ENCODE measurements around the gene GPR153.

Gene GPR153

GRCh38 chr1:6301526-6301925 is 40.6 kb upstream of the GPR153 start:
- H3K23ac ChIP-seq (ENCODE audit: low read length) = no peak overlapping the region
- H4K8ac ChIP-seq (ENCODE audit: low read depth, low read length) = no peak overlapping the region
- H3K79me2 ChIP-seq (ENCODE audit: control insufficient read depth, insufficient read depth, low read length, poor library complexity) = no peaks in the 10 kb centered on the region
- H2AFZ ChIP-seq (ENCODE audit: insufficient read depth, low read length, poor library complexity) = no peak overlapping the region
- peaks cover 0 to 3% of the 10 kb centered on the region in 2 experiments for H3K36me3 ChIP-seq (ENCODE audit: control insufficient read depth in 1 of 2, insufficient read depth in 2 of 2, low read length in 2 of 2)
- DNase-seq = peak in 1 of 2 donors; percentile 18
- no peak overlapping the region for H3K9ac ChIP-seq (ENCODE audit: low read length)
- no peak overlapping the region for H3K27ac ChIP-seq (ENCODE audit: low read depth, low read length)
- H3K9me3 ChIP-seq (ENCODE audit: insufficient read depth, low read depth, low read length) = peaks cover 5% of the 10 kb centered on the region
- no peak overlapping the region for H4K91ac ChIP-seq (ENCODE audit: low read depth, low read length)
- no peaks in the 10 kb centered on the region for H3K4me1 ChIP-seq (ENCODE audit: control insufficient read depth in 1 of 2, insufficient read depth in 2 of 2, low read length in 2 of 2)
- no peaks in the 10 kb centered on the region for H3K27me3 ChIP-seq (ENCODE audit: insufficient read depth, low read length)
- no peak overlapping the region for H2AK5ac ChIP-seq (ENCODE audit: low read length)
- WGBS (ENCODE audit: extremely low coverage, insufficient coverage, insufficient read length) = no CpG with 5 or more reads among the region's 8 CpGs
- no peak overlapping the region for H2BK5ac ChIP-seq (ENCODE audit: low read depth, low read length, poor library complexity)
- no peak overlapping the region for H2BK12ac ChIP-seq (ENCODE audit: low read length)
- no peaks in the 10 kb centered on the region for H3K79me1 ChIP-seq (ENCODE audit: low read length)
- no peak overlapping the region for H3K4me2 ChIP-seq (ENCODE audit: low read length)
- no peak overlapping the region for H2BK120ac ChIP-seq (ENCODE audit: insufficient read depth, low read length, poor library complexity)
- H3K4me3 ChIP-seq (ENCODE audit: low read depth, low read length) = no peak overlapping the region
- H3K14ac ChIP-seq (ENCODE audit: low read length) = no peak overlapping the region
- no peak overlapping the region for H4K12ac ChIP-seq (ENCODE audit: low read depth, low read length)
- H3K4ac ChIP-seq (ENCODE audit: low read depth, low read length) = no peak overlapping the region
- no peak overlapping the region for H3K18ac ChIP-seq (ENCODE audit: low read length)

GRCh38 chr1:6300342-6301048 is 39.6 kb upstream of the GPR153 start:
- Histone ChIP-seq H4K91ac (ENCODE audit: low read depth, low read length) (no peak overlapping the region), H3K9me3 (ENCODE audit: insufficient read depth, low read depth, low read length) (no peaks in the 10 kb centered on the region), H3K9ac (ENCODE audit: low read length) (no peak overlapping the region), H4K8ac (ENCODE audit: low read depth, low read length) (no peak overlapping the region), H3K23ac (ENCODE audit: low read length) (no peak overlapping the region), H3K27ac (ENCODE audit: low read depth, low read length) (no peak overlapping the region), H2AK5ac (ENCODE audit: low read length) (no peak overlapping the region), H3K4me2 (ENCODE audit: low read length) (no peak overlapping the region), H3K79me1 (ENCODE audit: low read length) (no peaks in the 10 kb centered on the region), H4K12ac (ENCODE audit: low read depth, low read length) (no peak overlapping the region), H2BK120ac (ENCODE audit: insufficient read depth, low read length, poor library complexity) (no peak overlapping the region), H3K18ac (ENCODE audit: low read length) (no peak overlapping the region), H2BK5ac (ENCODE audit: low read depth, low read length, poor library complexity) (no peak overlapping the region), H3K79me2 (ENCODE audit: control insufficient read depth, insufficient read depth, low read length, poor library complexity) (no peaks in the 10 kb centered on the region), H3K4ac (ENCODE audit: low read depth, low read length) (no peak overlapping the region), H3K4me3 (ENCODE audit: low read depth, low read length) (no peak overlapping the region), H3K14ac (ENCODE audit: low read length) (no peak overlapping the region), H2AFZ (ENCODE audit: insufficient read depth, low read length, poor library complexity) (no peak overlapping the region), H3K27me3 (ENCODE audit: insufficient read depth, low read length) (no peaks in the 10 kb centered on the region), H3K36me3 (ENCODE audit: control insufficient read depth in 1 of 2, insufficient read depth in 2 of 2, low read length in 2 of 2) (no peaks in the 10 kb centered on the region), H2BK12ac (ENCODE audit: low read length) (no peak overlapping the region), H3K4me1 (ENCODE audit: control insufficient read depth in 1 of 2, insufficient read depth in 2 of 2, low read length in 2 of 2) (no peaks in the 10 kb centered on the region)
- no peak for DNase-seq
- WGBS (ENCODE audit: extremely low coverage, insufficient coverage, insufficient read length) = no CpG with 5 or more reads among the region's 32 CpGs

DNA sequence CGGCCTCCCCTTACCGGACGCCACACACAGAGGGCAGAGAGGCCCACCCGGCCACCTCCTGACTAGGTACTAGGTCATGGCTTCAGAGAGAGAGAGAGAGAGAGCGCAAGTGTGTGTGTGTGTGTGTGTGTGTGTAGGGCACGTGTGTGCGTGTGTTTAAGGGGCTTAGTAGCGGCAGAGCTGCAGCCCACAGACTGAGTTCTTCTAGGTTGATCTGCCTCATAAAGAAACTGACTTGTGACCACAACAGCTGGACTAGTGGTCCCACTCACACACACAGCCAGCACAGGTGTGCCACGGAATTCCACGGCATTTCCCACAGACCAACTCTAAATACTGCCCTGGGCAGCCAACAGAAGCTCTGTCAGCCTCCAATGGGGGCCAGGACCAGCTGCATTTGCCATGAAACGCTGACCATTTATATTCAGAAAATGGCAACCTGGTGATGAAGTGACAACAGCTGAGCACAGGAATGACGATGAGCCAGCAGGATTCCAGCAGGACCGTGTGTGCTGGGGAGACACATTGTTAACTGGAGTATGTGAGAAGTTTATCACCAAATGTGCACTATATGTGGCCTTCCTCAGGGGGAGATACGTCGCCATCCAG is 38.8 kb upstream of the GPR153 start:
- H2AK5ac ChIP-seq (ENCODE audit: low read length) = no peak overlapping the region
- H2BK120ac ChIP-seq (ENCODE audit: insufficient read depth, low read length, poor library complexity) = no peak overlapping the region
- WGBS (ENCODE audit: extremely low coverage, insufficient coverage, insufficient read length) = no CpG with 5 or more reads among the region's 15 CpGs
- no peaks in the 10 kb centered on the region for H3K4me1 ChIP-seq (ENCODE audit: control insufficient read depth in 1 of 2, insufficient read depth in 2 of 2, low read length in 2 of 2)
- H3K9ac ChIP-seq (ENCODE audit: low read length) = no peak overlapping the region
- H3K27ac ChIP-seq (ENCODE audit: low read depth, low read length) = no peak overlapping the region
- H3K27me3 ChIP-seq (ENCODE audit: insufficient read depth, low read length) = no peaks in the 10 kb centered on the region
- H2BK12ac ChIP-seq (ENCODE audit: low read length) = no peak overlapping the region
- no peak overlapping the region for H3K4me3 ChIP-seq (ENCODE audit: low read depth, low read length)
- no peak overlapping the region for H4K8ac ChIP-seq (ENCODE audit: low read depth, low read length)
- H3K36me3 ChIP-seq (ENCODE audit: control insufficient read depth in 1 of 2, insufficient read depth in 2 of 2, low read length in 2 of 2) = peaks cover 0 to under 1% of the 10 kb centered on the region in 2 experiments
- no peaks in the 10 kb centered on the region for H3K9me3 ChIP-seq (ENCODE audit: insufficient read depth, low read depth, low read length)
- H3K4me2 ChIP-seq (ENCODE audit: low read length) = no peak overlapping the region
- DNase-seq = no peak
- H3K4ac ChIP-seq (ENCODE audit: low read depth, low read length) = no peak overlapping the region
- no peak overlapping the region for H4K12ac ChIP-seq (ENCODE audit: low read depth, low read length)
- H3K18ac ChIP-seq (ENCODE audit: low read length) = no peak overlapping the region
- H3K79me1 ChIP-seq (ENCODE audit: low read length) = no peaks in the 10 kb centered on the region
- H2BK5ac ChIP-seq (ENCODE audit: low read depth, low read length, poor library complexity) = no peak overlapping the region
- H2AFZ ChIP-seq (ENCODE audit: insufficient read depth, low read length, poor library complexity) = no peak overlapping the region
- H3K23ac ChIP-seq (ENCODE audit: low read length) = no peak overlapping the region
- no peak overlapping the region for H4K91ac ChIP-seq (ENCODE audit: low read depth, low read length)
- H3K14ac ChIP-seq (ENCODE audit: low read length) = no peak overlapping the region
- no peaks in the 10 kb centered on the region for H3K79me2 ChIP-seq (ENCODE audit: control insufficient read depth, insufficient read depth, low read length, poor library complexity)

GRCh38 chr1:6298940-6299465 is 38.1 kb upstream of the GPR153 start:
- Histone ChIP-seq H2BK120ac (ENCODE audit: insufficient read depth, low read length, poor library complexity) (no peak overlapping the region), H2BK5ac (ENCODE audit: low read depth, low read length, poor library complexity) (no peak overlapping the region), H3K18ac (ENCODE audit: low read length) (no peak overlapping the region), H3K79me1 (ENCODE audit: low read length) (no peaks in the 10 kb centered on the region), H4K8ac (ENCODE audit: low read depth, low read length) (no peak overlapping the region), H3K4me1 (ENCODE audit: control insufficient read depth in 1 of 2, insufficient read depth in 2 of 2, low read length in 2 of 2) (no peaks in the 10 kb centered on the region), H3K9me3 (ENCODE audit: insufficient read depth, low read depth, low read length) (no peaks in the 10 kb centered on the region), H3K4me3 (ENCODE audit: low read depth, low read length) (no peak overlapping the region), H3K36me3 (ENCODE audit: control insufficient read depth in 1 of 2, insufficient read depth in 2 of 2, low read length in 2 of 2) (peaks cover 2% of the 10 kb centered on the region in 2 experiments), H4K12ac (ENCODE audit: low read depth, low read length) (no peak overlapping the region), H3K27me3 (ENCODE audit: insufficient read depth, low read length) (no peaks in the 10 kb centered on the region), H3K27ac (ENCODE audit: low read depth, low read length) (no peak overlapping the region), H3K4me2 (ENCODE audit: low read length) (no peak overlapping the region), H3K23ac (ENCODE audit: low read length) (no peak overlapping the region), H2AK5ac (ENCODE audit: low read length) (no peak overlapping the region), H3K9ac (ENCODE audit: low read length) (no peak overlapping the region), H2AFZ (ENCODE audit: insufficient read depth, low read length, poor library complexity) (no peak overlapping the region), H3K14ac (ENCODE audit: low read length) (no peak overlapping the region), H3K79me2 (ENCODE audit: control insufficient read depth, insufficient read depth, low read length, poor library complexity) (no peaks in the 10 kb centered on the region), H4K91ac (ENCODE audit: low read depth, low read length) (no peak overlapping the region), H2BK12ac (ENCODE audit: low read length) (no peak overlapping the region), H3K4ac (ENCODE audit: low read depth, low read length) (no peak overlapping the region)
- no CpG with 5 or more reads among the region's 8 CpGs for WGBS (ENCODE audit: extremely low coverage, insufficient coverage, insufficient read length)
- DNase-seq = no peak
